ENCODE measurements around the gene ASGR1. TPM values are rescaled to one million over a fixed set of nuclear protein-coding genes. Genes with fewer than 3 reads are reported as not detected.
"Not testable (repeated sequence)": the region's sequence is repeated elsewhere in the genome, so short reads cannot be mapped to it uniquely, and the experiment has no call there.

ASGR1 gene
- total RNA-seq, 2 donors from 2014 or later: 6.8 to 14.2 TPM

GRCh38 chr17:7128160-7128559 is 51.0 kb downstream of the ASGR1 start:
- Mint-ChIP-seq H3K36me3 (ENCODE audit: low read depth) (no peaks in the 10 kb centered on the region), H3K4me1 (peaks cover 24% of the 10 kb centered on the region), H3K4me3 (no peak overlapping the region), H3K9me3 (no peaks in the 10 kb centered on the region), H3K27ac (no peak overlapping the region), H3K27me3 (ENCODE audit: insufficient read depth) (peaks cover 4% of the 10 kb centered on the region)
- Histone ChIP-seq H3K4me3 (ENCODE audit: low read length) (no peak overlapping the region), H3K4me1 (ENCODE audit: control insufficient read depth, insufficient read depth, low read length) (no peaks in the 10 kb centered on the region), H3K9ac (ENCODE audit: extremely low read depth, low read length, poor library complexity, severe bottlenecking) (no peak overlapping the region), H3K27ac (ENCODE audit: low read depth, low read length) (no peak overlapping the region), H3K27me3 (ENCODE audit: control insufficient read depth, insufficient read depth, low read length, poor library complexity, severe bottlenecking) (no peaks in the 10 kb centered on the region), H3K9me3 (ENCODE audit: control insufficient read depth, low read length) (no peaks in the 10 kb centered on the region), H3K36me3 (ENCODE audit: control insufficient read depth, insufficient read depth, low read length) (no peaks in the 10 kb centered on the region)
- no peak for TF ChIP-seq CTCF (conservative IDR thresholded peaks at IDR 0.05)
- 80% methylated on average over 4 to 5 of the region's 5 CpGs for WGBS, 2 experiments (ENCODE audit: insufficient coverage in 1 of 2, insufficient read length in 1 of 2)
- no peak for DNase-seq

- not testable (repeated sequence) for H3K9ac ChIP-seq (ENCODE audit: extremely low read depth, low read length, poor library complexity, severe bottlenecking); H3K4me3 ChIP-seq (ENCODE audit: low read length); H3K4me1 ChIP-seq (ENCODE audit: control insufficient read depth, insufficient read depth, low read length); H3K27me3 Mint-ChIP-seq (ENCODE audit: insufficient read depth); H3K9me3 Mint-ChIP-seq; H3K27ac Mint-ChIP-seq; H3K27me3 ChIP-seq (ENCODE audit: control insufficient read depth, insufficient read depth, low read length, poor library complexity, severe bottlenecking); H3K27ac ChIP-seq (ENCODE audit: low read depth, low read length); DNase-seq; H3K36me3 ChIP-seq (ENCODE audit: control insufficient read depth, insufficient read depth, low read length); H3K36me3 Mint-ChIP-seq (ENCODE audit: low read depth); H3K4me3 Mint-ChIP-seq; H3K9me3 ChIP-seq (ENCODE audit: control insufficient read depth, low read length)
- H3K4me1 Mint-ChIP-seq: peaks cover 21% of the 10 kb centered on the region
- WGBS, 2 experiments (ENCODE audit: insufficient coverage in 1 of 2, insufficient read length in 1 of 2): no CpG with 5 or more reads among the region's 5 CpGs
Measured at GRCh38 chr17:7127501-7127900, 51.7 kb downstream of the ASGR1 start.

GRCh38 chr17:7126386-7126785 is 52.8 kb downstream of the ASGR1 start:
- not testable (repeated sequence) for H3K9me3 Mint-ChIP-seq; H3K4me3 Mint-ChIP-seq; H3K9me3 ChIP-seq (ENCODE audit: control insufficient read depth, low read length); DNase-seq; H3K4me3 ChIP-seq (ENCODE audit: low read length); H3K4me1 ChIP-seq (ENCODE audit: control insufficient read depth, insufficient read depth, low read length); H3K27me3 Mint-ChIP-seq (ENCODE audit: insufficient read depth); H3K27ac ChIP-seq (ENCODE audit: low read depth, low read length); H3K36me3 ChIP-seq (ENCODE audit: control insufficient read depth, insufficient read depth, low read length); H3K27me3 ChIP-seq (ENCODE audit: control insufficient read depth, insufficient read depth, low read length, poor library complexity, severe bottlenecking); H3K27ac Mint-ChIP-seq; H3K9ac ChIP-seq (ENCODE audit: extremely low read depth, low read length, poor library complexity, severe bottlenecking); H3K36me3 Mint-ChIP-seq (ENCODE audit: low read depth)
- peak; percentile 46 for TF ChIP-seq CTCF (conservative IDR thresholded peaks at IDR 0.05)
- H3K4me1 Mint-ChIP-seq: peaks cover 16% of the 10 kb centered on the region
- 86 to 91% methylated on average over 4 to 12 of the region's 12 CpGs for WGBS, 2 experiments (ENCODE audit: insufficient coverage in 1 of 2, insufficient read length in 1 of 2)

- Histone ChIP-seq H3K9me3 (ENCODE audit: control insufficient read depth, low read length) (no peaks in the 10 kb centered on the region), H3K36me3 (ENCODE audit: control insufficient read depth, insufficient read depth, low read length) (no peaks in the 10 kb centered on the region), H3K4me3 (ENCODE audit: low read length) (no peak overlapping the region), H3K27ac (ENCODE audit: low read depth, low read length) (no peak overlapping the region), H3K4me1 (ENCODE audit: control insufficient read depth, insufficient read depth, low read length) (no peaks in the 10 kb centered on the region), H3K27me3 (ENCODE audit: control insufficient read depth, insufficient read depth, low read length, poor library complexity, severe bottlenecking) (no peaks in the 10 kb centered on the region), H3K9ac (ENCODE audit: extremely low read depth, low read length, poor library complexity, severe bottlenecking) (no peak overlapping the region)
- no peak for DNase-seq
- no peaks in the 10 kb centered on the region for H3K36me3 Mint-ChIP-seq (ENCODE audit: low read depth)
- no peak overlapping the region for H3K27ac Mint-ChIP-seq
- TF ChIP-seq CTCF (conservative IDR thresholded peaks at IDR 0.05): no peak
- 97 to 100% methylated on average over 1 to 5 of the region's 5 CpGs for WGBS, 2 experiments (ENCODE audit: insufficient coverage in 1 of 2, insufficient read length in 1 of 2)
- H3K4me3 Mint-ChIP-seq: no peak overlapping the region
- H3K9me3 Mint-ChIP-seq: no peaks in the 10 kb centered on the region
- H3K4me1 Mint-ChIP-seq: peaks cover 6% of the 10 kb centered on the region
- H3K27me3 Mint-ChIP-seq (ENCODE audit: insufficient read depth): peaks cover 8% of the 10 kb centered on the region
Measured at GRCh38 chr17:7124923-7125322, 54.2 kb downstream of the ASGR1 start.

Measured in endodermal cell (in vitro differentiated cells).